ENCODE data around the gene NIPSNAP2.
"Not testable (repeated sequence)": the region's sequence is repeated elsewhere in the genome, so short reads cannot be mapped to it uniquely, and the experiment has no call there.

NIPSNAP2 gene

GRCh38 chr7:56046721-56047445 is 82.5 kb downstream of the NIPSNAP2 start:
- no peak for FAIRE-seq
- DNase-seq (ENCODE audit: low spot score): no peak

GRCh38 chr7:56047446-56048116 is 83.2 kb downstream of the NIPSNAP2 start:
- not testable (repeated sequence) for DNase-seq (ENCODE audit: low spot score); FAIRE-seq

GRCh38 chr7:56048245-56048644 is 83.9 kb downstream of the NIPSNAP2 start:
- DNase-seq (ENCODE audit: low spot score) (no peak), FAIRE-seq (no peak)

GRCh38 chr7:56048763-56049162 is 84.4 kb downstream of the NIPSNAP2 start:
- not testable (repeated sequence) for DNase-seq (ENCODE audit: low spot score); FAIRE-seq

All from urothelium cell line (cell line).